Trophoblast cell (in vitro differentiated cells and primary cell): ENCODE data around the gene GDI1. TPM values are rescaled to one million over a fixed set of nuclear protein-coding genes. Genes with fewer than 3 reads are reported as not detected.
A peak's percentile ranks its signal among the peaks of the same experiment; 100 is the strongest.
"Not testable (repeated sequence)": the region's sequence is repeated elsewhere in the genome, so short reads cannot be mapped to it uniquely, and the experiment has no call there.

Source experiments
- DNase-seq, 2 donors: peaks; one replicate each; pipeline ENCODE4 v3.0.0-alpha.2; 2016
- H2AFZ ChIP-seq: 2 replicates; pipeline ENCODE4 v1.6.1; 2013; ENCODE audit warnings: low read length, moderate library complexity, mild to moderate bottlenecking; ENCODE audit not compliant: insufficient read depth, poor library complexity
- H2AK5ac ChIP-seq: 2 replicates; pipeline ENCODE4 v1.6.1; 2013; ENCODE audit warnings: mild to moderate bottlenecking, low read length
- H2BK120ac ChIP-seq: 2 replicates; pipeline ENCODE4 v1.6.1; 2013; ENCODE audit warnings: low read length, mild to moderate bottlenecking, moderate library complexity; ENCODE audit not compliant: insufficient read depth, poor library complexity
- H2BK12ac ChIP-seq: 2 replicates; pipeline ENCODE4 v1.6.1; 2013; ENCODE audit warnings: mild to moderate bottlenecking, low read length, moderate library complexity
- H2BK5ac ChIP-seq: 2 replicates; pipeline ENCODE4 v1.6.1; 2013; ENCODE audit warnings: low read length, low read depth, moderate library complexity, mild to moderate bottlenecking; ENCODE audit not compliant: poor library complexity
- H3K14ac ChIP-seq: 2 replicates; pipeline ENCODE4 v1.6.1; 2013; ENCODE audit warnings: mild to moderate bottlenecking, low read length
- H3K18ac ChIP-seq: 2 replicates; pipeline ENCODE4 v1.6.1; 2013; ENCODE audit warnings: mild to moderate bottlenecking, low read length
- H3K23ac ChIP-seq: 2 replicates; pipeline ENCODE4 v1.6.1; 2013; ENCODE audit warnings: low read length
- H3K27ac ChIP-seq: 2 replicates; pipeline ENCODE4 v1.5.1; 2013; ENCODE audit warnings: low read depth, mild to moderate bottlenecking, inconsistent platforms, low read length, moderate library complexity
- H3K27me3 ChIP-seq: 2 replicates; pipeline ENCODE4 v1.6.1; 2013; ENCODE audit warnings: inconsistent platforms, mild to moderate bottlenecking, low read length, moderate library complexity; ENCODE audit not compliant: insufficient read depth
- H3K36me3 ChIP-seq, 2 experiments: 1 replicate in 1 of 2; 2 replicates in 1 of 2; pipeline ENCODE4 v1.6.1; 2013; ENCODE audit warnings: low read length in 2 of 2, mild to moderate bottlenecking in 2 of 2, moderate library complexity in 1 of 2; ENCODE audit not compliant: insufficient read depth in 2 of 2, control insufficient read depth in 1 of 2
- H3K4ac ChIP-seq: 2 replicates; pipeline ENCODE4 v1.6.1; 2013; ENCODE audit warnings: low read depth, mild to moderate bottlenecking, low read length, moderate library complexity
- H3K4me1 ChIP-seq, 2 experiments: 1 replicate in 1 of 2; 2 replicates in 1 of 2; pipeline ENCODE4 v1.6.1; 2013; ENCODE audit warnings: low read length in 2 of 2, mild to moderate bottlenecking in 2 of 2, moderate library complexity in 1 of 2; ENCODE audit not compliant: insufficient read depth in 2 of 2, control insufficient read depth in 1 of 2
- H3K4me2 ChIP-seq: 2 replicates; pipeline ENCODE4 v1.6.1; 2013; ENCODE audit warnings: inconsistent platforms, mild to moderate bottlenecking, low read length, moderate library complexity
- H3K4me3 ChIP-seq: 2 replicates; pipeline ENCODE4 v1.5.1; 2013; ENCODE audit warnings: mild to moderate bottlenecking, low read depth, low read length, inconsistent platforms
- H3K79me1 ChIP-seq: one replicate; pipeline ENCODE4 v1.6.1; 2013; ENCODE audit warnings: low read length
- H3K79me2 ChIP-seq: 2 replicates; pipeline ENCODE4 v1.6.1; 2013; ENCODE audit warnings: low read length, mild to moderate bottlenecking; ENCODE audit not compliant: control insufficient read depth, insufficient read depth, poor library complexity
- H3K9ac ChIP-seq: 2 replicates; pipeline ENCODE4 v1.6.1; 2013; ENCODE audit warnings: mild to moderate bottlenecking, low read length
- H3K9me3 ChIP-seq: 2 replicates; pipeline ENCODE4 v1.6.1; 2013; ENCODE audit warnings: low read depth, mild to moderate bottlenecking, control low read depth, inconsistent platforms, low read length; ENCODE audit not compliant: insufficient read depth
- H4K12ac ChIP-seq: 2 replicates; pipeline ENCODE4 v1.6.1; 2013; ENCODE audit warnings: low read depth, mild to moderate bottlenecking, low read length, moderate library complexity
- H4K8ac ChIP-seq: 2 replicates; pipeline ENCODE4 v1.6.1; 2013; ENCODE audit warnings: low read depth, mild to moderate bottlenecking, low read length, moderate library complexity
- H4K91ac ChIP-seq: one replicate; pipeline ENCODE4 v1.6.1; 2013; ENCODE audit warnings: low read depth, mild to moderate bottlenecking, low read length, moderate library complexity
- WGBS: extraction: QIAGEN DNeasy Blood & Tissue Kit; methylation state at CpG from one replicate; pipeline ENCODE4 v1.1.7; 2013; ENCODE audit warnings: missing lambda C conversion rate; ENCODE audit not compliant: insufficient read length, insufficient coverage; ENCODE audit errors: extremely low coverage; 5-methylcytosine and 5-hydroxymethylcytosine counted together
- polyA plus RNA-seq: library from polyadenylated mRNA; stranded (reverse); fragments of 200-250 nt; gene quantifications from 2 replicates; pipeline ENCODE4 v1.2.3, GENCODE V29; 2013

Gene GDI1
- 125 and 126 TPM in 2 replicates for polyA plus RNA-seq

DNA sequence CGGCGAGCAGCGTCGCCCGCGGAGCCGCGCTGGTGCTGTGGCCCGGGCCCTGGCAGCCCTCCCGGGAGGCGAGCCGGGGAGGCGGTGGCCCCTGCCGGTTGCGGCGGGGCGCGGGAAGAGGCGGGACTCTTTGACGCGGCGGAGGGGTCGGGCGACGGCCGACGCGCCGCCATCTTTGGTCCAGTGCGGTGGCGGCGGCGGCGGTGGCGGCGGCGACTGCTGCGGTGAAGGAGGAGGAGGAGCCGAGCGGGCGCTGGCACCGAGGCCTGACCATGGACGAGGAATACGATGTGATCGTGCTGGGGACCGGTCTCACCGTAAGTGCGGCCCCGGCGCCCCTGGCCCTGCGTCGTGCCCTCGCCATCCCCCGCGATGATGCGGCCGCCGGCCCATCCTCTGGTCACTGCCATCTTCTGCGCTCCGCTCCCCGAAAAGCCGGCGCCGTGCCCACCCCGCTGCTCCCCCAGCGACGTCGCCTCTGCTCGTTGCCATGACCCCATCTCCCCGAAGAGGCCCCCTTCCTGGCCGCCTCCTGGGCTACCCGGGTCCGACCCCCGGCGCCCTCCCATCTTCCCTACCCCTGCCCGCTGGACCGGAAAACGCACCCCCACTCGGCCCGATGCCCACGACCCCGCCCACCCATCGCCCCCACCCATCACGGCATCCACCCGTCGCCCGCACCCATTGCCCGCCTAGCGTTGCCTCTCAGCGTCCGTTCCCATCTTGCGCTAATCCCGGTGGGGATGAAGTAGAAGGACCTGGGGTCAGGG lies at the start of gene GDI1:
GDI1 (plus strand) TSS at position 172 of the 770 bp plus-strand sequence; CDS start at position 273, 101 bp downstream.
- peak within 1 kb of the TSS; percentile 92 for H3K9ac ChIP-seq
- H4K12ac ChIP-seq: peak within 1 kb of the TSS; percentile 64
- peak within 1 kb of the TSS; percentile 88 for H2AK5ac ChIP-seq
- H3K4me3 ChIP-seq: peak within 1 kb of the TSS; percentile 94
- H3K79me2 ChIP-seq: peaks cover 16% of the 10 kb centered on the region
- H3K27ac ChIP-seq: peak within 1 kb of the TSS; percentile 84
- H3K23ac ChIP-seq: no peak within 1 kb of the TSS
- peak within 1 kb of the TSS; percentile 72 for H4K8ac ChIP-seq
- peaks cover 71 to 73% of the 10 kb centered on the region in 2 experiments for H3K36me3 ChIP-seq
- peak within 1 kb of the TSS; percentile 97 for H4K91ac ChIP-seq
- DNase-seq: peak in 1 of 2 donors; percentile 50
- H2BK120ac ChIP-seq: peak within 1 kb of the TSS; percentile 88
- H2AFZ ChIP-seq: peak within 1 kb of the TSS; percentile 52
- peak within 1 kb of the TSS; percentile 88 for H3K14ac ChIP-seq
- H3K4me1 ChIP-seq: peaks cover 10% of the 10 kb centered on the region in 2 experiments
- peak within 1 kb of the TSS; percentile 93 for H2BK5ac ChIP-seq
- no peaks in the 10 kb centered on the region for H3K9me3 ChIP-seq
- no peak within 1 kb of the TSS for H2BK12ac ChIP-seq
- no peaks in the 10 kb centered on the region for H3K27me3 ChIP-seq
- peak within 1 kb of the TSS; percentile 95 for H3K4ac ChIP-seq
- peak within 1 kb of the TSS; percentile 45 for H3K18ac ChIP-seq
- H3K79me1 ChIP-seq: peaks cover 10% of the 10 kb centered on the region
- no CpG with 5 or more reads among the region's 93 CpGs for WGBS
- peak within 1 kb of the TSS; percentile 88 for H3K4me2 ChIP-seq

GRCh38 chrX:154388094-154388493 lies 48.9 kb upstream of the GDI1 start:
- WGBS: no CpG with 5 or more reads among the region's 20 CpGs
- not testable (repeated sequence) for H2BK12ac ChIP-seq, H3K23ac ChIP-seq, H3K79me2 ChIP-seq, H2AFZ ChIP-seq, H4K91ac ChIP-seq, H3K27me3 ChIP-seq, H3K36me3 ChIP-seq, H3K27ac ChIP-seq, H2BK120ac ChIP-seq, DNase-seq, H3K4me3 ChIP-seq, H3K9ac ChIP-seq, H3K4me1 ChIP-seq, H4K8ac ChIP-seq, H4K12ac ChIP-seq, H3K79me1 ChIP-seq, H3K18ac ChIP-seq, H3K9me3 ChIP-seq, H3K14ac ChIP-seq, H2BK5ac ChIP-seq, H3K4me2 ChIP-seq, H2AK5ac ChIP-seq, H3K4ac ChIP-seq

GRCh38 chrX:154388649-154389048 lies 48.3 kb upstream of the GDI1 start:
- not testable (repeated sequence) for H3K9ac ChIP-seq, H3K79me1 ChIP-seq, H3K79me2 ChIP-seq, H2AFZ ChIP-seq, H3K4me2 ChIP-seq, H3K23ac ChIP-seq, H3K14ac ChIP-seq, H2BK5ac ChIP-seq, H2BK12ac ChIP-seq, H2BK120ac ChIP-seq, H3K27ac ChIP-seq, H3K27me3 ChIP-seq, H4K12ac ChIP-seq, DNase-seq, H3K9me3 ChIP-seq, H4K8ac ChIP-seq, H3K18ac ChIP-seq, H3K36me3 ChIP-seq, H3K4me1 ChIP-seq, H3K4ac ChIP-seq, H3K4me3 ChIP-seq, H2AK5ac ChIP-seq, H4K91ac ChIP-seq
- no CpG with 5 or more reads among the region's 16 CpGs for WGBS

- not testable (repeated sequence) for H3K4me3 ChIP-seq, H4K8ac ChIP-seq, H3K9ac ChIP-seq, H2BK12ac ChIP-seq, H3K79me2 ChIP-seq, H2AK5ac ChIP-seq, H3K23ac ChIP-seq, H3K27ac ChIP-seq, H3K27me3 ChIP-seq, H2BK5ac ChIP-seq, H2BK120ac ChIP-seq, H2AFZ ChIP-seq, H4K91ac ChIP-seq, H3K4me1 ChIP-seq, H3K14ac ChIP-seq, H3K79me1 ChIP-seq, H3K36me3 ChIP-seq, H4K12ac ChIP-seq, H3K18ac ChIP-seq, H3K4me2 ChIP-seq, H3K4ac ChIP-seq, DNase-seq, H3K9me3 ChIP-seq
- no CpG with 5 or more reads among the region's 121 CpGs for WGBS
Observed at GRCh38 chrX:154389812-154390747, 46.9 kb upstream of the GDI1 start.
